GM12865 (cell line): ENCODE data around the gene EPHA4.

ENCODE experiments used
- DNase-seq: peaks from one replicate; pipeline ENCODE4 v3.0.0; 2010; ENCODE audit warnings: low read depth
- H3K4me3 ChIP-seq: 2 replicates; pipeline ENCODE4 v1.5.1; 2011; ENCODE audit warnings: mild to moderate bottlenecking, low read depth, low read length, control low read depth
- CTCF ChIP-seq: IDR thresholded peaks from 2 replicates; pipeline ENCODE4 v1.5.1; 2011; ENCODE audit warnings: low read length, control low read depth, low read depth, inconsistent platforms; ENCODE audit not compliant: insufficient read depth; ENCODE audit errors: missing control alignments

The EPHA4 gene

GRCh38 chr2:221422516-221423209 lies 149.4 kb downstream of the EPHA4 start:
- DNase-seq = no peak
- no peak overlapping the region for H3K4me3 ChIP-seq
- TF ChIP-seq CTCF = no peak

DNA sequence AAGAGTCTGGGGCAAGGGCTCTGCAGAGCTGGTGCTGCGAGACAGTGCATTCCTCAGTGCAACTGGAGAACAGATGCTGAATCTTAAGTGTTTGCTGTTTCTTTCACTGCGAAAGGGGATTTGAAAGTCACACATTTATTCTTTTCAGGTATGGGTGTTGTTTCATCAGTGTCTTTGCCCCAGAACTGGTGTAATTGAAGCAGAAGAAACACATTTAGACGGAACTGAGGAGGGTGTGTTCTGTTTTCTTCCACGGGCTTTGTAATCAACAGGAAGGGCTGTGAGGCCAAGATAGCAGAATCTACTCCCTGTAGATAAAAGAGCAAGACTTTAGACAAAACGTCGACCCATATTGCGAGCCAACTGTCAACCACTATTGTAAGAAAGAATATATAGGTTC lies 151.9 kb downstream of the EPHA4 start:
- H3K4me3 ChIP-seq = no peak overlapping the region
- peak; percentile 16 for DNase-seq
- TF ChIP-seq CTCF = no peak

DNA sequence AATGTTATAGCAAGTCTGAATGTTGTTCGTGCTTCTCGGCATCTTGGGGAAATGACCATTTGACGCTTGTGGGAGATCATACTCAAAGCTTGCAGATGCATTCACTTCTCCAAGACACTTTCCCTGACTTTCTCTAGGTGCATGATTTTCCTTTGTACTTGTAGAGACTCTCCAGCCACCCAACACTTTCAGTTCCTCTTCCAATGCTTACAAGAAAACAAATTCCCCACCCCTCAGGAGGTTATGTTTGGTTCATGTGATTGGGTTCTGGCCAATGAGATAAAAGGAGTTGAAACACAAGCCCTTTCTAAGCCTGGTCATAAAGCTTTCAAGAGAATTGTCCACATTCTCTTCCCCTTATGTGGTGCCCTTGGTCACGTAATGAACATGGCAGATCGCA lies 156.3 kb downstream of the EPHA4 start:
- TF ChIP-seq CTCF = no peak
- no peak overlapping the region for H3K4me3 ChIP-seq
- DNase-seq = no peak

DNA sequence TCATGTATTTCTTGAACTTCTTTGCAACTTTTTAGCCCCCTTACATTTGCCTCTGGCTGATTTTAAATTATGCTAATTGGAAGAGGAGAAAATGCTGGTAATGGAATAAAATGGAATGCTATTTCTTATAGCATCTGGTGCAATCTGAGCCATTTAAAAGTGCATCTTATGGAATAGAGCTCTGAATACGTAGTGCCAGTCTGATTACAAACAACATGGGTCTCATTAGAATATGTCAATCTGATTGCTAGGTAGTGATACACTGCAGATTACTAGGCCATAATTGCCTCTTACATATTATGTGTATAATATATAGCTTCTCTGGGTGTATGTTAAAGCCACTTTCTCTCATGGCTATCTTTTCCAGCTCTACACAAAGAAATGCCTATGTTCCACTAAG lies 159.1 kb downstream of the EPHA4 start:
- TF ChIP-seq CTCF = no peak
- no peak for DNase-seq
- no peak overlapping the region for H3K4me3 ChIP-seq

- no peak for DNase-seq
- TF ChIP-seq CTCF = no peak
- no peak overlapping the region for H3K4me3 ChIP-seq
These were observed 161.6 kb downstream of the EPHA4 start for GRCh38 chr2:221410487-221410886.

DNA sequence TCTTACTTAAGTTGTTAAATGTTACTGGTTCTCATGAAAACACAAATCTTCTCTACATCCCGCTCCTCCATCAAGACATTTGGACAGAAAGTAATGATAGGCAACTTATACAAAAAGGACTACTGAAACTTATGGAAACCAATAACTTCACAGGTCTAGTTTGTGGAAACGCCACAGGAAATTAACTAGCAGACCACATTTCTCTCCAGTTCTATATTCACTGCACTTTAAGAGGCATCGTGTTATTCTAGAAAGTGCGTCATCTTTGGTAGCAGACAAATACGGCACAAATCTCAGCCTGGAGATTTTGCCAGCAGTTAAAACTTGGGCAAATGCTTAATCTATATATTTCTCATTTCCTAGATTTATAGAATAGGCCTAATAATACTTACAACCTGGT lies 164.3 kb downstream of the EPHA4 start:
- DNase-seq = no peak
- no peak for TF ChIP-seq CTCF
- no peak overlapping the region for H3K4me3 ChIP-seq

GRCh38 chr2:221405521-221405920 lies 166.6 kb downstream of the EPHA4 start:
- TF ChIP-seq CTCF = no peak
- no peak for DNase-seq
- H3K4me3 ChIP-seq = no peak overlapping the region
